ENCODE measurements around the gene CYP1B1.

CYP1B1 gene

DNA sequence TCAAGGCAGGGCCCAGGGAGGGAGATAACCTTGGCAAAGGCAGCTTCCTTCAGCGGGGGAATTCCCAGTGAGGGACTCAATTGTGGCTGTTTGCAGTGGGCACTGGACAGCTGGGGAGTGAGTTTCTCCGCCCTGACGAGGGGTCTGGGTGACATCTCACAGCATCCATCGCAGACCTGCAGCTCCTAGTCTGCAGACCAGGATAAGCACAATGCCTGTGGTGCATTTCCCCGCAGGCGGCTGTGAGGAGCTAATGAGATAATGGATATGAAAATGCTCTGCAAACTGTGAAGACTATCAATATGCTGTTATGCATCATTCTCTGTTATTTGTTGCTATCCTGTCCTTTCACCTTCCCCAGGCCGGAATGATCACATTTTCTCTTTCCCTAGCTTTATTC is 30.0 kb upstream of the CYP1B1 start:
- Histone ChIP-seq H4K91ac (ENCODE audit: low read depth, low read length) (no peak overlapping the region), H3K14ac (ENCODE audit: low read length) (peak overlapping the region; percentile 20), H3K4me3 (ENCODE audit: low read depth, low read length) (no peak overlapping the region), H2BK12ac (ENCODE audit: low read length) (no peak overlapping the region), H3K9ac (ENCODE audit: low read length) (no peak overlapping the region), H3K27me3 (ENCODE audit: insufficient read depth, low read length) (no peaks in the 10 kb centered on the region), H2AFZ (ENCODE audit: insufficient read depth, low read length, poor library complexity) (no peak overlapping the region), H3K4me2 (ENCODE audit: low read length) (no peak overlapping the region), H4K12ac (ENCODE audit: low read depth, low read length) (no peak overlapping the region), H3K9me3 (ENCODE audit: insufficient read depth, low read depth, low read length) (peaks cover 2% of the 10 kb centered on the region), H2AK5ac (ENCODE audit: low read length) (peak overlapping the region; percentile 56), H3K4me1 (ENCODE audit: control insufficient read depth in 1 of 2, insufficient read depth in 2 of 2, low read length in 2 of 2) (peaks cover 11 to 18% of the 10 kb centered on the region in 2 experiments), H3K18ac (ENCODE audit: low read length) (no peak overlapping the region), H4K8ac (ENCODE audit: low read depth, low read length) (peak overlapping the region; percentile 1), H3K4ac (ENCODE audit: low read depth, low read length) (no peak overlapping the region), H3K36me3 (ENCODE audit: control insufficient read depth in 1 of 2, insufficient read depth in 2 of 2, low read length in 2 of 2) (no peaks in the 10 kb centered on the region), H3K79me1 (ENCODE audit: low read length) (peaks cover 6% of the 10 kb centered on the region), H3K23ac (ENCODE audit: low read length) (no peak overlapping the region), H3K79me2 (ENCODE audit: control insufficient read depth, insufficient read depth, low read length, poor library complexity) (no peaks in the 10 kb centered on the region), H3K27ac (ENCODE audit: low read depth, low read length) (peak overlapping the region; percentile 72), H2BK120ac (ENCODE audit: insufficient read depth, low read length, poor library complexity) (no peak overlapping the region), H2BK5ac (ENCODE audit: low read depth, low read length, poor library complexity) (no peak overlapping the region)
- no CpG with 5 or more reads among the region's 7 CpGs for WGBS (ENCODE audit: extremely low coverage, insufficient coverage, insufficient read length)
- no peak for DNase-seq

DNA sequence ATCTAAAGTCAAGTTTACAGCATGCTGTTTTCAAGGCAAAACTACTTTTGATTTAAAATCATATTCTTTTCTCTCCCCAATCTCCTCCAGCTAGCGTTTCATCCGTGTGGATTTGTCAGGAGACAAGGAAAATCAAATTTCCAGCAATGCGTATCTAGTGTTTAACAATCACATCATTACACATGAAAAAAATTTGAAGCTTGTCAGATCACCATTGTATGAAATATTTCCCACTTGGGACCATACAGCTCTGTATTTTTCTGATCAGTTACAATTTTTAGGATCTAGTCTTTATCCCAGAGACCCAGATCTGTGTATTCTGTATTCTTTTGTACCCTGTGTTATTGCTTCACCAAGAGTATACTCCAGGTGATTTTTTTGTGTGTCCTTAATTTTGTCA is 28.6 kb upstream of the CYP1B1 start:
- Histone ChIP-seq H4K8ac (ENCODE audit: low read depth, low read length) (no peak overlapping the region), H3K9me3 (ENCODE audit: insufficient read depth, low read depth, low read length) (no peaks in the 10 kb centered on the region), H3K18ac (ENCODE audit: low read length) (no peak overlapping the region), H2BK12ac (ENCODE audit: low read length) (no peak overlapping the region), H3K4ac (ENCODE audit: low read depth, low read length) (no peak overlapping the region), H3K27ac (ENCODE audit: low read depth, low read length) (no peak overlapping the region), H3K14ac (ENCODE audit: low read length) (no peak overlapping the region), H3K4me3 (ENCODE audit: low read depth, low read length) (no peak overlapping the region), H3K4me2 (ENCODE audit: low read length) (no peak overlapping the region), H2AFZ (ENCODE audit: insufficient read depth, low read length, poor library complexity) (no peak overlapping the region), H3K9ac (ENCODE audit: low read length) (no peak overlapping the region), H3K79me1 (ENCODE audit: low read length) (peaks cover 6% of the 10 kb centered on the region), H2AK5ac (ENCODE audit: low read length) (no peak overlapping the region), H2BK5ac (ENCODE audit: low read depth, low read length, poor library complexity) (no peak overlapping the region), H4K91ac (ENCODE audit: low read depth, low read length) (no peak overlapping the region), H3K27me3 (ENCODE audit: insufficient read depth, low read length) (no peaks in the 10 kb centered on the region), H3K23ac (ENCODE audit: low read length) (no peak overlapping the region), H3K36me3 (ENCODE audit: control insufficient read depth in 1 of 2, insufficient read depth in 2 of 2, low read length in 2 of 2) (no peaks in the 10 kb centered on the region), H4K12ac (ENCODE audit: low read depth, low read length) (no peak overlapping the region), H2BK120ac (ENCODE audit: insufficient read depth, low read length, poor library complexity) (no peak overlapping the region), H3K4me1 (ENCODE audit: control insufficient read depth in 1 of 2, insufficient read depth in 2 of 2, low read length in 2 of 2) (peaks cover 11 to 18% of the 10 kb centered on the region in 2 experiments), H3K79me2 (ENCODE audit: control insufficient read depth, insufficient read depth, low read length, poor library complexity) (no peaks in the 10 kb centered on the region)
- no peak for DNase-seq
- WGBS (ENCODE audit: extremely low coverage, insufficient coverage, insufficient read length) = no CpG with 5 or more reads among the region's 3 CpGs

DNA sequence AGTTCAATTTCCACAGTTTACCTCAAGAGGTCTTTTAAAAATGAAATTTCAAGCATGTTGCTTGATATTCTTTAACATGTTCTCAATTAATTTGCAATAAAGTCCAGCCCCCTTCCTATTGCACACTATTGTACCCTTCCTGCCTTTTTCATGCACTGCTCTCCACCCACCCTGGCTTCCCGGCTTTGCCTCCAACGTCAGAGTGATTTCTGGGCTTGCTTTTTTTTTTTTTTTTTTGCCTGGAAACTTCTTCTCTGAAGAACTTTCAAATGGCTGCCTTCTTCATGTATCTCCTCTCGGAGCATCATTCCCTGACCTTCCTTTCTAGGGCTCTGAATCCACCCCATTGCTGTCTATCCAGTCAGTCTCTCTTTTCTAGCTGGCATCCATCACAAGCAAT is 24.4 kb upstream of the CYP1B1 start:
- H3K9ac ChIP-seq (ENCODE audit: low read length) = no peak overlapping the region
- no CpG with 5 or more reads among the region's 3 CpGs for WGBS (ENCODE audit: extremely low coverage, insufficient coverage, insufficient read length)
- no peak for DNase-seq

DNA sequence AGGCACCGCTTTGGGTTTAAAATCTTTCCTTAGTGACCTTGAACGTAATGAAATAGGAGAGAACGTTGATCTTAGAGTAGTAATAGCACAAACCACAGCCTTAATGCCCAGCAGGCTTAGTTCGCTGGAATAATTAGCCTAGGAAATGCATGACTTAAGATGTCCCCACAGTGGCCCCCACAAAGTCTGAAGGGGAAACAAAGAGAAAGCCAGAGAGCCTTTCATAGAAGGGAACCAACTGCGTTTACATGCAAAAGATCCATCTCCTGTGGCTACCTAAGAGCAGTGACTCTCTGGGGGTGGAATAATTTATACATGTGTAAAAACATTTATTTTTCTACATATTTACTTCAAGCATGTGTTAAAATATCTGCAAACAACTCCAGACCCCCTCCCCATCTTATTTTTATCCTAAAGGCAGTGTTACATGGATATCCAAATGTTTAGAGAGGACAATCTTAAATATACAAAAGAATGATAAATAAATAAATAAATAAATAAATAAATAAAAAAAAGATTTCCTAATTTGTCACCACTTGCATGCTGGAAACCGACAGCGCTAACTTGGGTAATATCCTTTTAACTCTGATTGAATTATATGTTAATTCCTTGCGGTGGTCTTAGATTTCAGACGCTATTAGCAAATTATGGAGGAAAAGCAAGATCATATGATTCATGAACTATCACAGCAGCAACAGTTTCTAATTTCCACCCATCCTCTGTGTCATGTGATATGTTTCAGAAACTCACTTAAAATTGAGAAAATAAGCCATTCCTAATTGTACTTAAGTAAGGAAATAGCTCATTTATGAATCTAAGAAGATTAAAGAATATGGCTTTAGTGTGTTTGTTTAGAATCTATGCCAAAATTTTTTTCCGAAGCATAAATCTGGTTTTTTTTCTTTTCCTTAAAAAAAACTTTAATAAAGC is 23.4 kb upstream of the CYP1B1 start:
- H2BK120ac ChIP-seq (ENCODE audit: insufficient read depth, low read length, poor library complexity) = no peak overlapping the region

More for the DNA sequence above, 24.4 kb upstream of the CYP1B1 start:
- no peak overlapping the region for H4K8ac ChIP-seq (ENCODE audit: low read depth, low read length)
- no peak overlapping the region for H2AFZ ChIP-seq (ENCODE audit: insufficient read depth, low read length, poor library complexity)
- H3K27me3 ChIP-seq (ENCODE audit: insufficient read depth, low read length) = no peaks in the 10 kb centered on the region
- no peak overlapping the region for H4K91ac ChIP-seq (ENCODE audit: low read depth, low read length)
- H2AK5ac ChIP-seq (ENCODE audit: low read length) = no peak overlapping the region
- no peak overlapping the region for H3K27ac ChIP-seq (ENCODE audit: low read depth, low read length)
- no peaks in the 10 kb centered on the region for H3K79me2 ChIP-seq (ENCODE audit: control insufficient read depth, insufficient read depth, low read length, poor library complexity)
- peaks cover 17 to 22% of the 10 kb centered on the region in 2 experiments for H3K4me1 ChIP-seq (ENCODE audit: control insufficient read depth in 1 of 2, insufficient read depth in 2 of 2, low read length in 2 of 2)
- H4K12ac ChIP-seq (ENCODE audit: low read depth, low read length) = no peak overlapping the region
- no peak overlapping the region for H3K18ac ChIP-seq (ENCODE audit: low read length)
- no peaks in the 10 kb centered on the region for H3K36me3 ChIP-seq (ENCODE audit: control insufficient read depth in 1 of 2, insufficient read depth in 2 of 2, low read length in 2 of 2)
- H3K23ac ChIP-seq (ENCODE audit: low read length) = no peak overlapping the region
- no peak overlapping the region for H3K4me3 ChIP-seq (ENCODE audit: low read depth, low read length)
- no peak overlapping the region for H3K4me2 ChIP-seq (ENCODE audit: low read length)
- no peak overlapping the region for H2BK5ac ChIP-seq (ENCODE audit: low read depth, low read length, poor library complexity)
- H3K9me3 ChIP-seq (ENCODE audit: insufficient read depth, low read depth, low read length) = no peaks in the 10 kb centered on the region
- H3K4ac ChIP-seq (ENCODE audit: low read depth, low read length) = no peak overlapping the region
- no peak overlapping the region for H3K14ac ChIP-seq (ENCODE audit: low read length)
- no peak overlapping the region for H2BK12ac ChIP-seq (ENCODE audit: low read length)
- H3K79me1 ChIP-seq (ENCODE audit: low read length) = peaks cover 4% of the 10 kb centered on the region
- no peak overlapping the region for H2BK120ac ChIP-seq (ENCODE audit: insufficient read depth, low read length, poor library complexity)

More for the DNA sequence above, 23.4 kb upstream of the CYP1B1 start:
- Histone ChIP-seq H2BK5ac (ENCODE audit: low read depth, low read length, poor library complexity) (no peak overlapping the region), H3K9ac (ENCODE audit: low read length) (no peak overlapping the region), H3K23ac (ENCODE audit: low read length) (no peak overlapping the region), H2AFZ (ENCODE audit: insufficient read depth, low read length, poor library complexity) (no peak overlapping the region), H4K91ac (ENCODE audit: low read depth, low read length) (no peak overlapping the region), H2BK12ac (ENCODE audit: low read length) (no peak overlapping the region), H3K4me3 (ENCODE audit: low read depth, low read length) (no peak overlapping the region), H3K4me1 (ENCODE audit: control insufficient read depth in 1 of 2, insufficient read depth in 2 of 2, low read length in 2 of 2) (peaks cover 17 to 22% of the 10 kb centered on the region in 2 experiments), H3K14ac (ENCODE audit: low read length) (no peak overlapping the region), H3K79me1 (ENCODE audit: low read length) (peaks cover 4% of the 10 kb centered on the region), H3K27me3 (ENCODE audit: insufficient read depth, low read length) (no peaks in the 10 kb centered on the region), H2AK5ac (ENCODE audit: low read length) (no peak overlapping the region), H3K9me3 (ENCODE audit: insufficient read depth, low read depth, low read length) (no peaks in the 10 kb centered on the region), H3K36me3 (ENCODE audit: control insufficient read depth in 1 of 2, insufficient read depth in 2 of 2, low read length in 2 of 2) (no peaks in the 10 kb centered on the region), H4K8ac (ENCODE audit: low read depth, low read length) (no peak overlapping the region), H3K4me2 (ENCODE audit: low read length) (peak overlapping the region; percentile 33), H3K18ac (ENCODE audit: low read length) (no peak overlapping the region), H3K27ac (ENCODE audit: low read depth, low read length) (no peak overlapping the region), H3K79me2 (ENCODE audit: control insufficient read depth, insufficient read depth, low read length, poor library complexity) (no peaks in the 10 kb centered on the region), H4K12ac (ENCODE audit: low read depth, low read length) (no peak overlapping the region), H3K4ac (ENCODE audit: low read depth, low read length) (no peak overlapping the region)
- DNase-seq = no peak
- WGBS (ENCODE audit: extremely low coverage, insufficient coverage, insufficient read length) = no CpG with 5 or more reads among the region's 10 CpGs

Measured in trophoblast cell (in vitro differentiated cells and primary cell).